Melanocyte of skin (primary cell): ENCODE measurements around the gene AP4S1. TPM values are rescaled to one million over a fixed set of nuclear protein-coding genes. Genes with fewer than 3 reads are reported as not detected.

Source experiments
- small RNA-seq, 2 donors: library from RNA; depleted of rRNA; stranded (forward); fragments of <200 nt; gene quantifications; one replicate each; pipeline ENCODE3, GENCODE V24; 2012
- total RNA-seq, 2 donors: library from RNA; depleted of rRNA; stranded (reverse); fragments of >200 nt; gene quantifications; 2 replicates each; pipeline ENCODE4 v1.2.3, GENCODE V29; 2012

Gene AP4S1
- 1 to 10 TPM; 1.7 to 5.0 TPM for total RNA-seq

GRCh38 chr14:31025367-31026076, at the start of gene AP4S1:
Gene AP4S1, plus strand, starts transcription at chr14:31025649. Its CDS starts 40,548 bp downstream, at chr14:31066197.

GRCh38 chr14:31026077-31026449, 614 bp downstream of the AP4S1 start, which contains the start of gene STRN3:
Gene STRN3, minus strand, starts transcription at chr14:31026379. Its CDS starts 194 bp downstream, at chr14:31026185.

Small RNA genes lying within 50 kb of the gene (small RNA-seq; reads per million reads assigned to genes)
- 1.2 to 1.7 reads per million in 2 donors for gene MIR624
- gene RNU6-541P: 0 to 0.26 reads per million in 2 donors

Other genes with a start within 250 kb of the AP4S1 start
- under 1 TPM; 0.33 to 0.69 TPM for gene COCH, start 151.1 kb upstream of the AP4S1 start, total RNA-seq
- 10 to 100 TPM; 42.7 to 49.3 TPM for gene STRN3, start 730 bp downstream of the AP4S1 start, total RNA-seq
- gene HECTD1, start 182.1 kb downstream of the AP4S1 start, total RNA-seq: 100 to 1,000 TPM; 108 to 128 TPM